GM12878 (cell line): ENCODE measurements around the gene PRKCE. TPM values are rescaled to one million over a fixed set of nuclear protein-coding genes. Genes with fewer than 3 reads are reported as not detected.

Source experiments
- ATAC-seq: fragments of 200-7000 bp; cut with Tn5 transposase; 3 replicates; pipeline ENCODE4 v1.9.1; 2020; ENCODE audit warnings: mild to moderate bottlenecking, moderate library complexity
- BruUV-seq: library from RNA; stranded (reverse); fragments of 400-500 nt; replicated peaks from 2 replicates; lab custom pipeline; 2021; lab: Mats Ljungman, UMichigan
- CTCF ChIA-PET: fragments of 300-600 bp; sonication (Branson Sonifier 250); formaldehyde crosslinking; extraction: SDS; loops from one replicate; lab custom pipeline; 2021; ENCODE audit warnings: inconsistent platforms; lab: Yijun Ruan, JAX
- POLR2A ChIA-PET: fragments of 350-600 bp; formaldehyde crosslinking; extraction: SDS; loops from one replicate; lab custom pipeline; 2021; ENCODE audit warnings: inconsistent platforms; lab: Charles Lee
- RAD21 ChIA-PET: fragments of 300-600 bp; sonication (Branson Sonifier 250); formaldehyde crosslinking; loops from one replicate; lab custom pipeline; 2023; ENCODE audit warnings: antibody characterized with exemption; ENCODE audit not compliant: unreplicated experiment; lab: Charles Lee
- SMC1A ChIA-PET: fragments of 300-600 bp; sonication (Branson Sonifier 250); formaldehyde crosslinking; loops from one replicate; lab custom pipeline; 2023; ENCODE audit not compliant: unreplicated experiment, uncharacterized antibody; lab: Charles Lee
- DNase-seq: peaks from one replicate; pipeline ENCODE4 v3.0.0-alpha.2; 2011; ENCODE audit warnings: low read depth, low spot score
- FAIRE-seq: peaks from 3 replicates; lab custom pipeline; 2011; peaks lifted over from hg19 to GRCh38; lab: Jason Lieb, UNC
- H2AFZ ChIP-seq: 2 replicates; pipeline ENCODE4 v1.6.0; 2011; ENCODE audit warnings: low read depth, low read length, control low read depth; ENCODE audit not compliant: control insufficient read depth
- H3K27ac ChIP-seq: 2 replicates; pipeline ENCODE4 v1.5.1; 2011; ENCODE audit warnings: control low read depth; ENCODE audit not compliant: control insufficient read depth, insufficient read depth
- H3K27me3 ChIP-seq, 2 experiments: replicated peaks in 1 of 2; 2 replicates each; pipeline versions ENCODE4 v1.6.0 to v1.6.1; 2011; ENCODE audit warnings: low read length in 1 of 2; ENCODE audit not compliant: control insufficient read depth in 2 of 2, insufficient read depth in 2 of 2
- H3K36me3 ChIP-seq, 2 experiments: 2 replicates each; pipeline ENCODE4 v1.5.1; 2011; ENCODE audit warnings: low read length in 1 of 2; ENCODE audit not compliant: control insufficient read depth in 2 of 2, insufficient read depth in 2 of 2
- H3K4me1 ChIP-seq: 2 replicates; pipeline ENCODE4 v1.6.1; 2011; ENCODE audit warnings: mild to moderate bottlenecking, low read length, moderate library complexity, mixed read lengths; ENCODE audit not compliant: control insufficient read depth, insufficient read depth
- H3K4me2 ChIP-seq: 2 replicates; pipeline ENCODE4 v1.6.0; 2011; ENCODE audit warnings: control low read depth; ENCODE audit not compliant: control insufficient read depth, insufficient read depth
- H3K4me3 ChIP-seq: fragments of 200-600 bp; sonication (generic); 2 replicates; pipeline ENCODE4 v1.5.1; 2016
- H3K79me2 ChIP-seq: 2 replicates; pipeline ENCODE4 v1.6.0; 2011; ENCODE audit warnings: low read length; ENCODE audit not compliant: control insufficient read depth, insufficient read depth
- H3K9ac ChIP-seq: 2 replicates; pipeline ENCODE4 v1.8.0; 2011; ENCODE audit warnings: low read length, control low read depth, mixed read lengths; ENCODE audit not compliant: control insufficient read depth, insufficient read depth
- H3K9me3 ChIP-seq: replicated peaks from 3 replicates; pipeline ENCODE4 v1.5.1; 2011; ENCODE audit warnings: mild to moderate bottlenecking, low read length; ENCODE audit not compliant: control insufficient read depth, insufficient read depth
- H4K20me1 ChIP-seq: 2 replicates; pipeline ENCODE4 v1.6.0; 2011; ENCODE audit not compliant: control insufficient read depth, insufficient read depth
- EED ChIP-seq: sonication (generic); IDR thresholded peaks from 2 replicates; pipeline ENCODE4 v1.6.1; 2016; ENCODE audit warnings: antibody characterized with exemption, low read depth
- EGR1 ChIP-seq, 2 experiments: IDR thresholded peaks; 1 replicate in 1 of 2; 2 replicates in 1 of 2; pipeline ENCODE4 v1.6.1; 2011 to 2012; ENCODE audit warnings: low read depth in 2 of 2, low read length in 2 of 2, borderline replicate concordance in 1 of 2, mild to moderate bottlenecking in 1 of 2, moderate library complexity in 1 of 2
- ELK1 ChIP-seq: IDR thresholded peaks from 2 replicates; pipeline ENCODE4 v1.6.1; 2012; ENCODE audit warnings: low read depth, low read length, improper control_type of control experiment
- MLLT1 ChIP-seq: fragments of 450-650 bp; IDR thresholded peaks from 2 replicates; pipeline ENCODE4 v1.6.1; 2016; ENCODE audit warnings: mild to moderate bottlenecking
- RELB ChIP-seq: fragments of 450-650 bp; IDR thresholded peaks from 2 replicates; pipeline ENCODE4 v1.6.1; 2017; ENCODE audit warnings: low read depth, mild to moderate bottlenecking, moderate library complexity
- SKIL ChIP-seq: fragments of 450-650 bp; IDR thresholded peaks from 2 replicates; pipeline ENCODE4 v1.6.1; 2017; ENCODE audit warnings: mild to moderate bottlenecking, low read depth, inconsistent platforms; ENCODE audit not compliant: poor library complexity, severe bottlenecking
- STAT1 ChIP-seq: fragments of 450-650 bp; conservative IDR thresholded peaks from 2 replicates; pipeline ENCODE4 v1.6.1; 2014; ENCODE audit warnings: antibody characterized with exemption, mild to moderate bottlenecking
- SUPT20H ChIP-seq: IDR thresholded peaks from 2 replicates; pipeline ENCODE4 v1.6.1; 2011; ENCODE audit warnings: low read depth, mild to moderate bottlenecking, low read length, moderate library complexity, borderline replicate concordance; ENCODE audit not compliant: control insufficient read depth
- ZBTB11 ChIP-seq: fragments of 450-650 bp; formaldehyde crosslinking; IDR thresholded peaks from 2 replicates; pipeline ENCODE4 v1.5.0; 2022; ENCODE audit warnings: mild to moderate bottlenecking, missing genetic modification characterization
- ZNF217 ChIP-seq: fragments of 450-650 bp; IDR thresholded peaks from 2 replicates; pipeline ENCODE4 v1.6.1; 2017; ENCODE audit warnings: antibody characterized with exemption, mild to moderate bottlenecking
- ZSCAN29 ChIP-seq: fragments of 450-650 bp; IDR thresholded peaks from 2 replicates; pipeline ENCODE4 v1.6.1; 2017; ENCODE audit warnings: mild to moderate bottlenecking, moderate library complexity
- WGBS: methylation state at CpG from one replicate; pipeline ENCODE4 v1.1.6; 2016; ENCODE audit warnings: low lambda C conversion rate; ENCODE audit not compliant: insufficient replicate concordance, insufficient coverage; ENCODE audit errors: missing lambda C conversion rate; 5-methylcytosine and 5-hydroxymethylcytosine counted together
- in situ Hi-C: fragments of 300-500 bp; cut with MboI; formaldehyde crosslinking; loops from 9 replicates; pipeline ENCODE4 v1.14.3; 2018; ENCODE audit warnings: mixed read lengths
- intact Hi-C: fragments of 100-400 bp; cut with micrococcal nuclease; formaldehyde crosslinking; loops from one replicate; pipeline ENCODE4 v1.14.2; 2022; ENCODE audit not compliant: unreplicated experiment
- polyA plus RNA-seq, 11 experiments: library from polyadenylated mRNA; depleted of rRNA in 4 of 11; unstranded in 6 of 11; stranded (reverse) in 5 of 11; fragments of >200 nt; fragmentation: Nextera tagmentation in 4 of 11; fragmentation: Illumina TruSeq in 1 of 11; extraction: Ambion mirVana in 4 of 11; extraction: Trizol in 1 of 11; gene quantifications; 1 replicate in 1 of 11; 2 replicates in 10 of 11; pipeline versions ENCODE4 v1.2.1 to v1.2.3, GENCODE V29; 2011 to 2016; ENCODE audit warnings: inconsistent platforms in 2 of 11, missing spikeins in 2 of 11, low read depth in 1 of 11
- total RNA-seq, 4 experiments: library from RNA; depleted of rRNA in 3 of 4; stranded (reverse); fragments of >200 nt in 3 of 4; fragmentation: Illumina TruSeq in 1 of 4; extraction: Trizol in 1 of 4; gene quantifications; 2 replicates each; pipeline versions ENCODE4 v1.2.1 to v1.2.3, GENCODE V29; 2013 to 2021

PRKCE gene
- total and polyA plus RNA-seq, 10 of the 15 experiments (the other 5 are each of a cell fraction or from before 2014, with no cell fraction given): 2.6 to 28.2 (median 11.3) TPM

GRCh38 chr2:45871541-45871940 is 220.1 kb downstream of the PRKCE start:
- RAD21 ChIA-PET: interaction anchor here (0.9 to 1.1 kb wide), 3 partner anchors 10 to 18 kb away, joined by 4 to 5 read pairs (median 5); no protein-coding TSS in a partner anchor
- POLR2A ChIA-PET: interaction anchor here (0.6 to 1.0 kb wide), 2 partner anchors 17 to 893 kb away, joined by 3 read pairs; no protein-coding TSS in a partner anchor
- DNase-seq (no peak), ATAC-seq (no peak), FAIRE-seq (no peak)
- Histone ChIP-seq H3K79me2 (peaks cover 3% of the 10 kb centered on the region; the same call in 1 of the 2 replicates), H2AFZ (no peak overlapping the region), H3K9ac (no peak overlapping the region), H3K36me3 (no peaks in the 10 kb centered on the region; a peak in 2 of 4 replicates), H4K20me1 (no peaks in the 10 kb centered on the region), H3K4me3 (no peak overlapping the region), H3K9me3 (peaks cover 3% of the 10 kb centered on the region; the same call in 1 of the 3 replicates), H3K27me3 (no peaks in the 10 kb centered on the region), H3K27ac (no peak overlapping the region), H3K4me2 (no peak overlapping the region), H3K4me1 (peaks cover 23% of the 10 kb centered on the region)
- intact Hi-C loops (no loop called here), in situ Hi-C loops (no loop called here)
- CTCF ChIA-PET: interaction anchor here (0.7 to 1.6 kb wide), 6 partner anchors 12 to 65 kb away, joined by 3 to 5 read pairs (median 4); no protein-coding TSS in a partner anchor
- WGBS: 54% methylated on average over 4 of the region's 4 CpGs
- no TSS peak for BruUV-seq
- SMC1A ChIA-PET: interaction anchor here (0.7 to 3.3 kb wide), 6 partner anchors 8 to 31 kb away, joined by 3 to 9 read pairs (median 4); no protein-coding TSS in a partner anchor
- TF ChIP-seq MLLT1 (no peak), ELK1 (no peak), STAT1 (no peak), SKIL (no peak), ZSCAN29 (no peak), ZNF217 (no peak), EGR1 (IDR thresholded peaks at IDR 0.05; ENCODE audit: borderline replicate concordance in 1 of 2, low read depth in 2 of 2, low read length in 2 of 2) (no peak), ZBTB11 (CRISPR knock-in tag) (no peak), RELB (no peak), EED (no peak), SUPT20H (no peak)
